Right kidney (tissue), 1 donor: ENCODE data around the gene SHB.

ENCODE experiments used
- DNase-seq: peaks from one replicate; pipeline ENCODE4 v3.0.0-alpha.2; 2016

The SHB gene

GRCh38 chr9:37951671-37952449 is 117.2 kb downstream of the SHB start:
- DNase-seq: no peak

GRCh38 chr9:37950561-37950960 is 118.5 kb downstream of the SHB start:
- DNase-seq: no peak

DNA sequence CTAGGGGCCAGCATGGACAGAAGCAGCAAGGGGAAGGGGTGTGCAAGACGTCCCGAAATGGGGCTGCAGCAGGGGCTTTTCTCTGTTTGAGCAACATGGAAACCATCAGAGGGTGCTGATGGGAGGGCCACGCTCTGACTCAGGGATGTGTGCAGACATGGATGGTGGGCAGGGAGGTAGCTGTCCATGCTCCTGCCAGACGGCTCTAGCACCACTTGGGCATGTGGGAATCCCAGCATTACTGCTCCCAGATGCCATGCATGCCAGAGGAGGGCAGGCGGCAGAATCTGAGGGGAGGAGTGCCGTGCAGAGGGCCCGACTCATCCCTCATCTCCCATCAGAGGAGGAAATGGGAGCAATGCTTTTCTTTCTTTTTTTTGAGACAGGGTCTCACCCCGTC is 119.5 kb downstream of the SHB start:
- DNase-seq: no peak

DNA sequence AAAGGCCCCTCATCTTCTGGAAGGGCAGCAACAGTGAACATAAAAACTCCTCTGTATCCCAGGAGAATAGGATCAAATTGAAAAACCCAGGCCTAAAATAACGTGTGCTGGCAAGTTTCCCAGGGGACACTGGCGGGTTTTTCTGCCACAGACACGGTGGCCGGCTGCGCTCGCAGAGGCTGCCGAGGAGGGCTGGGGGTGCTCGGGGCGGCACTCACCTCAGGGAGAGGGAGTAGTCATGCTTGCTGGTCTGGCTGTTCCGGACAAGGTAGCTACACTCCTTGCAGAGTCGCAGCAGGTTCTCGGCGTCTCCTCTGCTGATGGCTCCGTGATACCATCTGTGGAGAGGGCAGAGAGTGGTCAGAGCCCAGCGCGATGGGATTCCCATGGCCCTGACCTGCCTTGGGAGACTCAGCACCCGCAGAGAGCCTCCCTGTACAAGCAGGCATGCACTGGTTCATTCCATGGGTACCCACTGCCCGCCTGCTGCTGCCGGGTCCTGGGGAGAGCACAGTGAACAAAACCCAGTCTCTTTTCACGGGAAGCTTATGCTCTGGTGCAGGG is 120.5 kb downstream of the SHB start:
- no peak for DNase-seq

GRCh38 chr9:37947977-37948376 is 121.0 kb downstream of the SHB start:
- no peak for DNase-seq

DNA sequence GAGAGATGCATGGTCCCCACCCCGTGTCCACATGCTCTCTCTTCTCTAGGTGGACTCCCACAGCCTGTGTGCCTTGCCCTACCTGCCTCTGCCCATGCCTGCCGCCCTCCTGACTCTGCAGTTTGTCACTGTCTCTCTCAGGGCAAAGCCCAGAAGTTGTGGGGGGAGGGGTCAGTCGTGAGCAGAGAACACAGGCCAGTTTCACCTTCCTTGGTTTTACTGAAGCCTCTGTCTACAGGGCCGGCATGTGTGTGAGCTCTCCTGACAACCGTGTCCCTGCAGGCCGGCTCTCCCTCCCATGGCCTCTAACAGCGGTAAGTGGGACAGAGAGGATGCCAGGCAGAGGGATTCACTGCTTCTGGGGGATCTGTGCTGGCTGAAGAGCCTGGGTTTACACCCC is 121.6 kb downstream of the SHB start:
- no peak for DNase-seq

- DNase-seq: no peak
Observed at GRCh38 chr9:37946971-37947370, 122.1 kb downstream of the SHB start.

DNA sequence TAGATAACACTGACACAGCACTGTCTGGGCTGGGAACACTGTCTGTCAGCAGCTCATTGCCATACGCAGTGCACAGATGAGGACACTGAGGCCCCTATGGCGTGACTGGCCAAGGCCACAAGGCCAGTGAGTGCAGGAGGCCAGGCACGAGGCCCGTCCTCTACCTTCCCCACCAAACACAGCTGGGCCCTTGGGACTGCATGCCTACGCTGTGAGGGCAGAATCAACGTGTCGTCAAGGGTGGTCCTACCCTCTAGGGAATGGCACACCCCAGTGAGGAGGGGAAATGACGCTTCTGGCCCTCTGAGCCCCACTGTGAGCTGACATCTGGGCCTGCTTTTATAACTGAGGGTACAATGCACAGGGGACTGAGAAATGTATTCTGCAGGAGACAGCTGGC is 123.0 kb downstream of the SHB start:
- DNase-seq: no peak

DNA sequence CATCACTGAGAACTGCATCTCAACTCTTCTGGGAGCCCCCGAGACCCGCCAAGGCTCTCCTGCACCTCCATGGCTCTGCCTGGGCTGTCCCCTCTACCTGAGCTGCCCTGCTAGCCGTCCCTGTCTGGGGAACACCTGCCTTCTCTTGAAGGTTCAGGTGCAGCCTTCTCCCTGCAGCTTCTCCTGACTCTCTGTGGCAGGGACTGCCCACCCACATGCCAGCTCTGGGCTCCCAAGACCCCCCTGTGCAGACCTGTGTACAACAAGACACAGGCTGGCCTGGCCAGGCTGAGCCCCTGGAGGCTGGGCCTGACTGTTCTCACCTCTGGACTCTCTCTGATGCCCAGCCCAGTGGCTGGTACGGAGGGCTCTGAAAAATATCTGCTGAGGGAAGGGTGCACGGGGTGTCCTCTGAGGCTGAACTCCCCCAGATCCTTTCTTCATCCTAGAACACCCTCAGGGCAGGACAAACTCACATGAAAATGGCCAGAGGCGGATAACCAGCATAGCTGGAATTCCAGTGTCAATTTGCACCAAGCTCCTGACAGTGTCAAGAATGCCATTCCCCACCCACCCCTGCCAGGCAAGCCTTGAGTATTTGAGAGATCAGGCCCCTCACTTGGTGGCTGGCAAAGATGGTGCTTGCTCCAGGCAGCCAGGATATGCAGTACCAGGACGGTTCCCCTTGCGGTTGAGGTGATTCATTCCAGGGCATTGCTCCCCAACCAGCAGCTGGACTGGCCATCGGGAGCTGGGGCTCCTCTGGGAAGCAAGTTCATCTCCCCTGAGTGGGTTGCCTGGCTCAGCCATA is 124.2 kb downstream of the SHB start:
- no peak for DNase-seq

- no peak for DNase-seq
Observed at GRCh38 chr9:37944266-37944650, 124.8 kb downstream of the SHB start.

DNA sequence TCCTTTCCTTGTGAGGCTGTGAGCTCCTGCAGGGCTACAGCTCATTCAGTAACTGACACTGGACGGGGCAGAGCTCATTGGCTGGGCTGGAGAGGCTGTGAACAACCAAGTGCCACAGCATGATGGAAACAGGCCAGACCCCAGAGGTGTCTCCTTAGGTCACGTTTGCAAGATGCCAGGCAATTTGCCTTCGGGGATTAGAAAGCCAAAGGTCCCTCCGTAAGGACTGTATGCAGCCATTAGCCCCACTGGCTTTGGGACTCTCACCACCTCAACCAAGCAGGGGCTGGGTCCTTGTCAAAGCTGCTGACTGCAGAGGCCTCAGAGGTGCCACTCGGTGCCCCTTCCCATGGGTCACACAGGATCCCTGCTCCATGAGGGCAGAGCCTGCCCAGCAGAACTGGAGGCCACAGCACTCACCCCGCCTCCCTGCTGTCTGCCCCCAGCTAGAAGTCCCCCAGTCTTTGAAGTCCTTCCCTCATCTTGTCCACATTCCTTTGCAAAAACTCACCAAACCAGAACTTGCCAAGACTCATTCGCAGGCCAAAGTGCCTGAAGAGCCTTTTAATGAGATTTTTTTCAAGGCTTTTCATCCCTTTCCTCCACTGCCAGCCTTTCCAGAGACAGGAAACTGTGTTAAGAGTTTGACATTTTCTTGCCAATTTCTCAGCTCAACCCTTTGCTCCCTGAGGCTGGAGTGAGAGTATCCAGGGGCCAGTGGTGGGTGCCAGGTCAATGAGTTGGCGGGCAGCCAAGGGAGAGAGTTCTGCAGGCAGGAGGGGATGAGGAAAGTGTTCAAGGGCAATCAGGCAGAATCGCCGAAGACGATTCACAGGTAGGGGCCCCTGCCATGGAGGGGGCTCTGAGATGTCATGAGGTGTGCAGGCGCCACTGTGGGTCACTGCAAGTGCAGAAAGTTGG is 125.4 kb downstream of the SHB start:
- DNase-seq: no peak

- DNase-seq: no peak
Observed at GRCh38 chr9:37942621-37943344, 126.2 kb downstream of the SHB start.

GRCh38 chr9:37941253-37941652 is 127.8 kb downstream of the SHB start:
- DNase-seq: no peak

DNA sequence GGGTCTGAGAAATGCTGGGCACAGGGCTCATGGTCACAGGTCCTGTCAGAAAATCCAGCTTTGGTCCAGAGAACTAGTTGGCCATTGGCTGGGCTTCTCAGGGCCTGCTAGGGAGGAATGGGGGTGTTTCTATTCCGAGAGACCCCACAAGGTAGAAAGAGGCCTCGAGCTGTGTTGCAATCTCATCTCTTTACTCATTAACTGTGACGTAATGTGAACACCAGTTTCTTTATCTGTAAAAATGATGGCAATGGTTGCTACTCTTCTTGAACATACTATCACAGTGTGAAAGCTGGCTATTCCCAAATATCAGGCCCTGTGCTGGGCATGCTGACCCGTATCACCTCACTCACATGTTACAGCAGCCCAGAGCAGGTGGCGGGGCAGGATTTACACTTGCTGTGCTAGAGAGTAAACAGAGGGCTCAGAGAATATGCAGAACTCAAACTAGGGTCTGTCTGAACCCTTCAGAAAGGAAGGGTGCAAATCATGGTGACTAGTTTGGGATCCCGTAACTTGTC is 129.4 kb downstream of the SHB start:
- DNase-seq: no peak

DNA sequence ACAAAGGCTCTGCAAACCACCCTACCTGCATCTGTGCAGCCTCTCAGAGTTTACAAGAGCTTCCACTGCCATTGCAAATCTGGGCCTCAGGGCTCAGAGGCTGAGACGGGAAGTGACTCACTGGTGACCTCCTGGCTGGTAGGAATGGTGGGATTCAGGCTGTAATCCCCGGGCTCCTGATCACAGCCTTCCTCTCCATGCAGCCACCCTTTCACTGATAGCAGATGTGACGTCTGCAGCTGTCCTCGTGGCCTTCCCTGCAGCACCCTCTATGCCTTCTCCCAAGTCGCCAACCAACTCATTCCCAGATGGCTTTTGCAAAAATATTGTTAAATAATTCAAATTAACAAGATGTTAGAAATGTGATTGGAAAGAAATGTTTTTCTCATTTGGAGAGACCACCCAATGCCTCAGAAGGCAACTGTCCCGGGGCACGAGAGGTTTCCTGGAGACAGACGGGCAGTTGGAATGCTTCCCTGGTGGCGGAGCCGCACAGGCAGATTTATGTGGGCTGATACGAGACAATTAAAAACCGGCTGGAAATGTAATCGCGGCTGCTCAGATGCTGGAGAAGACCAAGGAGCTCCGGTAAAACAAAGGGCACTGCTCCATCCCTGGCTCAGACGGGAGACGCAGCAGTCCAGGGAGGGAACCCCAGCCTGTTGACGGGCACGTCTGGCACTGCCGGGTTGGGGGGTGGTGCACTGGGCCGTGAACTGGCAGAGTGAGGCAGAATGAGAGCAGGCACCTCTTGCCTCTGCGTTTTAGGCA is 130.7 kb downstream of the SHB start:
- peak; percentile 60 for DNase-seq

- no peak for DNase-seq
Observed at GRCh38 chr9:37937366-37937765, 131.7 kb downstream of the SHB start.

- DNase-seq: no peak
Observed at GRCh38 chr9:37936965-37937364, 132.1 kb downstream of the SHB start.

GRCh38 chr9:37936376-37936775 is 132.7 kb downstream of the SHB start:
- no peak for DNase-seq

GRCh38 chr9:37935096-37935495 is 133.9 kb downstream of the SHB start:
- no peak for DNase-seq

GRCh38 chr9:37931592-37931991 is 137.4 kb downstream of the SHB start:
- no peak for DNase-seq

GRCh38 chr9:37929441-37929895 is 139.6 kb downstream of the SHB start:
- DNase-seq: no peak
